Aortic smooth muscle cell (primary cell): ENCODE data around the gene FANK1. TPM values are rescaled to one million over a fixed set of nuclear protein-coding genes. Genes with fewer than 3 reads are reported as not detected.

ENCODE experiments used
- total RNA-seq: library from RNA; depleted of rRNA; stranded (reverse); fragments of >200 nt; gene quantifications from 2 replicates; pipeline ENCODE4 v1.2.3, GENCODE V29; 2014

The FANK1 gene, protein sequence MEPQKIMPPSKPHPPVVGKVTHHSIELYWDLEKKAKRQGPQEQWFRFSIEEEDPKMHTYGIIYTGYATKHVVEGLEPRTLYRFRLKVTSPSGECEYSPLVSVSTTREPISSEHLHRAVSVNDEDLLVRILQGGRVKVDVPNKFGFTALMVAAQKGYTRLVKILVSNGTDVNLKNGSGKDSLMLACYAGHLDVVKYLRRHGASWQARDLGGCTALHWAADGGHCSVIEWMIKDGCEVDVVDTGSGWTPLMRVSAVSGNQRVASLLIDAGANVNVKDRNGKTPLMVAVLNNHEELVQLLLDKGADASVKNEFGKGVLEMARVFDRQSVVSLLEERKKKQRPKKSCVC
- total RNA-seq: 5.7 and 12.0 TPM in 2 replicates

DNA sequence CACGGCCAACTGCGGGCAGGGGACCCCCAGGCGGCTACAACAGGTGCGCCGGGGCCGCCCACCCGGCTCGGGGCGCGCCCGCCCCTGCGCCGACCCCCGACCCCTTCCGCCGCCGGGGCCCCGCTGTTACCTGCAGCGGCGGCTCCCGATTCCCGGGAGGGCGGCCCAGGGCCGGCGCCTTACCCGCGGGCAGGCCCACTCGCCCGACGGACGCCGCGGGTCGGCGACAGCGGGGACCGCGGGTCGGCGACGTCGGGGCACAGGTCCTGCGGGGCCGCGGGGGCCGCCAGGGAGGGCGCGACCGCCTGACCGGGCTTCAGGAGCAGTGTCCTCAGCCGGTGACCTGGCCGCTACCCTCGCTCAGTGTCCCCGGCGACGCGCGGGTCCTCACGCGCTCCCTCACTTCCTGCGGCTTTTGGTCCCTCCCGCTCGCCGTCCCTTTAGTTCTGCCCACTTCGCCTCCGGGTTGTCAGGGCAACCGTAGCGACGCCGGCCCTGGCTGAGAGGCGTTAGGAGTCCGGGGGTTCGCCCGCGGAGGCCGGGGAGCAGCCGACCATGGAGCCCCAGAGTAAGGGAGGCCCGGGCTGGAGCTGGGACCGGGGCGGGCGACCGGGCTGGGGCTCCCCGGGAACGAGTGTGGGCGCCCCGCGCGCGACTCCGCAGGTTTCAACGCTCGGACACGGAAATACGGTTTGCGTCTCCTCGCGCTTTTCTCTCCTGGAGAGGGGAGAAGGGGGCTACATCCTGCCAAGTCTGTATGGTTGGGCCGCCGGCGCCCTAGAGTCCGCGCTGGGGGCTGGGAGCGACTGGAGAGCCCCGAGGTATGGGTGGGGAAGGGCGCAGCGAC, at the start of gene FANK1:
Gene FANK1, plus strand, starts transcription at position 477 of the 847 bp plus-strand sequence. Its CDS starts 79 bp downstream, at position 556.

DNA sequence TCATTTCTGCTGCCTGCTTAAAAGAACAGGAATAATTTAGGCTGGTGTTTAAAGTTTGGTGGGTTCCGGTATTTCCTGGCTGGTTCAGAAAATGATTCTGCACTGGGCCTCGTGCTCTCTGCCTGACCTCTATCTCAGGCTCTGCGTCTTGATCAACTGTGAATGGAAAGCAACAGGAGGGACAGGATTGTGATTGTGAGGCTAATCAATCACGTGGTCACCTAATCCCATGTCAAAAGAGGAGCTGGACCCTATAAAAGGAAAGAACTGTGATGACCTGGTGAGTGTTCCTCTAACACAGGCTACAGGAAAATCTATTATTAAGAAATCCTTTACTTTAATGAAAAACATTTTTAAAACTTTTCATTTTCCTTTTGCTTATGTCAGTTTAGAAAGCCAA, 15.2 kb upstream of the FANK1 start, which contains the start of gene DHX32:
Gene DHX32, minus strand, starts transcription at position 101 of the 400 bp plus-strand sequence. CDS start 468 bp downstream, outside the sequence.

Other genes with a start within 250 kb of the FANK1 start
- gene TEX36, start 213.4 kb upstream of the FANK1 start, total RNA-seq: not detected in 2 replicates
- gene EDRF1, start 176.9 kb upstream of the FANK1 start, total RNA-seq: 17.7 and 20.0 TPM in 2 replicates
- gene MMP21, start 120.7 kb upstream of the FANK1 start, total RNA-seq: not detected in 2 replicates
- gene UROS, start 73.3 kb upstream of the FANK1 start, total RNA-seq: 71.5 and 85.1 TPM in 2 replicates
- 33.3 and 36.9 TPM in 2 replicates for gene BCCIP, start 73.0 kb upstream of the FANK1 start, total RNA-seq
- gene DHX32, start 15.3 kb upstream of the FANK1 start, total RNA-seq: 29.5 and 30.5 TPM in 2 replicates